ENCODE data around the gene FBXO40.

DNA sequence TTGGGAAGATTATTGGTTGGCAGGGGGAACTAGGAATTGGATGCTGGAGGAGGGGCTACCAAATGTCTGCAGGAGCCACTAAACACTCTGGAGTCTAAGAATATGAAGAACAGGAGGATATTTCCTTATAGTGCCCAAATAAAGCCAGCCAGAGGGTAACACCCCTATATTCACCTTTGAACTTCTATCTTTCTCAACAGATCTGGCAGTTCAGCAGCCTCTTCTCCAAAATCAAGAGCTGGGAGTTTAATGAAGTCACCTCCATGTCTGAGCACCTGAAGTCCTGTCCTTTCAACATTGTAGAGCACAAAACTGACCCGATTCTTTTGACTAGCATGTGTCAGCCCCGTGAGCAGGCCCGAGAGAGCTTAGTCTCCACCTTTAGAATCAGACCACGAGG, 33.3 kb downstream of the FBXO40 start:
- no peak for TF ChIP-seq POLR2A (IDR thresholded peaks at IDR 0.05)
- TF ChIP-seq, protein P1, sequence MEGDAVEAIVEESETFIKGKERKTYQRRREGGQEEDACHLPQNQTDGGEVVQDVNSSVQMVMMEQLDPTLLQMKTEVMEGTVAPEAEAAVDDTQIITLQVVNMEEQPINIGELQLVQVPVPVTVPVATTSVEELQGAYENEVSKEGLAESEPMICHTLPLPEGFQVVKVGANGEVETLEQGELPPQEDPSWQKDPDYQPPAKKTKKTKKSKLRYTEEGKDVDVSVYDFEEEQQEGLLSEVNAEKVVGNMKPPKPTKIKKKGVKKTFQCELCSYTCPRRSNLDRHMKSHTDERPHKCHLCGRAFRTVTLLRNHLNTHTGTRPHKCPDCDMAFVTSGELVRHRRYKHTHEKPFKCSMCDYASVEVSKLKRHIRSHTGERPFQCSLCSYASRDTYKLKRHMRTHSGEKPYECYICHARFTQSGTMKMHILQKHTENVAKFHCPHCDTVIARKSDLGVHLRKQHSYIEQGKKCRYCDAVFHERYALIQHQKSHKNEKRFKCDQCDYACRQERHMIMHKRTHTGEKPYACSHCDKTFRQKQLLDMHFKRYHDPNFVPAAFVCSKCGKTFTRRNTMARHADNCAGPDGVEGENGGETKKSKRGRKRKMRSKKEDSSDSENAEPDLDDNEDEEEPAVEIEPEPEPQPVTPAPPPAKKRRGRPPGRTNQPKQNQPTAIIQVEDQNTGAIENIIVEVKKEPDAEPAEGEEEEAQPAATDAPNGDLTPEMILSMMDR (IDR thresholded peaks at IDR 0.05) = no peak

Data from right lobe of liver (tissue), 4 donors.